Measurements from ENCODE around the gene USP50.
"Not testable (repeated sequence)": the region's sequence is repeated elsewhere in the genome, so short reads cannot be mapped to it uniquely, and the experiment has no call there.

The USP50 gene

GRCh38 chr15:50546566-50546965 lies at the start of gene USP50:
USP50 (minus strand) TSS chr15:50546666; CDS start chr15:50546525, 141 bp downstream.
- Histone ChIP-seq H3K36me3 (ENCODE audit: insufficient read depth, low read length) (no peaks in the 10 kb centered on the region), H3K4me1 (ENCODE audit: insufficient read depth, low read length) (no peaks in the 10 kb centered on the region), H3K9ac (ENCODE audit: low read depth, low read length) (no peak within 1 kb of the TSS), H3K9me3 (ENCODE audit: control insufficient read depth, insufficient read depth, low read length) (no peaks in the 10 kb centered on the region)

GRCh38 chr15:50594311-50594710 lies 47.8 kb upstream of the USP50 start:
- Histone ChIP-seq H3K36me3 (ENCODE audit: insufficient read depth, low read length) (peaks cover 12% of the 10 kb centered on the region; the same call in 1 of the 2 replicates), H3K4me1 (ENCODE audit: insufficient read depth, low read length) (no peaks in the 10 kb centered on the region), H3K9me3 (ENCODE audit: control insufficient read depth, insufficient read depth, low read length) (no peaks in the 10 kb centered on the region), H3K9ac (ENCODE audit: low read depth, low read length) (no peak overlapping the region)

GRCh38 chr15:50593761-50594160 lies 47.3 kb upstream of the USP50 start:
- Histone ChIP-seq H3K4me1 (ENCODE audit: insufficient read depth, low read length) (no peaks in the 10 kb centered on the region), H3K9me3 (ENCODE audit: control insufficient read depth, insufficient read depth, low read length) (no peaks in the 10 kb centered on the region), H3K36me3 (ENCODE audit: insufficient read depth, low read length) (peaks cover 12% of the 10 kb centered on the region; the same call in 1 of the 2 replicates), H3K9ac (ENCODE audit: low read depth, low read length) (no peak overlapping the region)

- H3K9ac ChIP-seq (ENCODE audit: low read depth, low read length), result no peak overlapping the region
- no peaks in the 10 kb centered on the region for H3K9me3 ChIP-seq (ENCODE audit: control insufficient read depth, insufficient read depth, low read length)
- no peaks in the 10 kb centered on the region for H3K4me1 ChIP-seq (ENCODE audit: insufficient read depth, low read length)
- peaks cover 7% of the 10 kb centered on the region; the same call in 1 of the 2 replicates for H3K36me3 ChIP-seq (ENCODE audit: insufficient read depth, low read length)
These were observed 43.8 kb upstream of the USP50 start for GRCh38 chr15:50590288-50590687.

GRCh38 chr15:50577492-50577891 lies 31.0 kb upstream of the USP50 start:
- Histone ChIP-seq H3K9ac (ENCODE audit: low read depth, low read length) (no peak overlapping the region), H3K9me3 (ENCODE audit: control insufficient read depth, insufficient read depth, low read length) (no peaks in the 10 kb centered on the region), H3K4me1 (ENCODE audit: insufficient read depth, low read length) (no peaks in the 10 kb centered on the region), H3K36me3 (ENCODE audit: insufficient read depth, low read length) (peaks cover 15% of the 10 kb centered on the region)

- Histone ChIP-seq H3K9ac (ENCODE audit: low read depth, low read length) (no peak overlapping the region), H3K4me1 (ENCODE audit: insufficient read depth, low read length) (no peaks in the 10 kb centered on the region), H3K36me3 (ENCODE audit: insufficient read depth, low read length) (peaks cover 19% of the 10 kb centered on the region), H3K9me3 (ENCODE audit: control insufficient read depth, insufficient read depth, low read length) (no peaks in the 10 kb centered on the region)
These were observed 29.7 kb upstream of the USP50 start for GRCh38 chr15:50576166-50576565.

GRCh38 chr15:50573842-50574241 lies 27.4 kb upstream of the USP50 start:
- H3K9me3 ChIP-seq (ENCODE audit: control insufficient read depth, insufficient read depth, low read length); H3K4me1 ChIP-seq (ENCODE audit: insufficient read depth, low read length); H3K9ac ChIP-seq (ENCODE audit: low read depth, low read length): not testable (repeated sequence)
- peaks cover 22% of the 10 kb centered on the region for H3K36me3 ChIP-seq (ENCODE audit: insufficient read depth, low read length)

GRCh38 chr15:50563756-50564155 lies 17.3 kb upstream of the USP50 start:
- H3K9ac ChIP-seq (ENCODE audit: low read depth, low read length), result no peak overlapping the region
- no peaks in the 10 kb centered on the region for H3K9me3 ChIP-seq (ENCODE audit: control insufficient read depth, insufficient read depth, low read length)
- H3K36me3 ChIP-seq (ENCODE audit: insufficient read depth, low read length), result no peaks in the 10 kb centered on the region; the same call in 1 of the 2 replicates
- no peaks in the 10 kb centered on the region for H3K4me1 ChIP-seq (ENCODE audit: insufficient read depth, low read length)

GRCh38 chr15:50562735-50563640 lies 16.5 kb upstream of the USP50 start:
- H3K9ac ChIP-seq (ENCODE audit: low read depth, low read length), result no peak overlapping the region
- no peaks in the 10 kb centered on the region for H3K4me1 ChIP-seq (ENCODE audit: insufficient read depth, low read length)
- H3K9me3 ChIP-seq (ENCODE audit: control insufficient read depth, insufficient read depth, low read length), result no peaks in the 10 kb centered on the region
- no peaks in the 10 kb centered on the region; the same call in 1 of the 2 replicates for H3K36me3 ChIP-seq (ENCODE audit: insufficient read depth, low read length)

GRCh38 chr15:50558012-50558411 lies 11.5 kb upstream of the USP50 start:
- Histone ChIP-seq H3K4me1 (ENCODE audit: insufficient read depth, low read length) (no peaks in the 10 kb centered on the region), H3K36me3 (ENCODE audit: insufficient read depth, low read length) (no peaks in the 10 kb centered on the region; the same call in 1 of the 2 replicates), H3K9me3 (ENCODE audit: control insufficient read depth, insufficient read depth, low read length) (no peaks in the 10 kb centered on the region), H3K9ac (ENCODE audit: low read depth, low read length) (no peak overlapping the region)

GRCh38 chr15:50556642-50557371 lies 10.3 kb upstream of the USP50 start:
- H3K9me3 ChIP-seq (ENCODE audit: control insufficient read depth, insufficient read depth, low read length), result no peaks in the 10 kb centered on the region
- H3K4me1 ChIP-seq (ENCODE audit: insufficient read depth, low read length), result no peaks in the 10 kb centered on the region
- H3K36me3 ChIP-seq (ENCODE audit: insufficient read depth, low read length), result no peaks in the 10 kb centered on the region
- no peak overlapping the region for H3K9ac ChIP-seq (ENCODE audit: low read depth, low read length)

- Histone ChIP-seq H3K4me1 (ENCODE audit: insufficient read depth, low read length) (no peaks in the 10 kb centered on the region), H3K9me3 (ENCODE audit: control insufficient read depth, insufficient read depth, low read length) (no peaks in the 10 kb centered on the region), H3K9ac (ENCODE audit: low read depth, low read length) (no peak overlapping the region), H3K36me3 (ENCODE audit: insufficient read depth, low read length) (no peaks in the 10 kb centered on the region)
These were observed 5.8 kb upstream of the USP50 start for GRCh38 chr15:50552238-50552637.

- Histone ChIP-seq H3K36me3 (ENCODE audit: insufficient read depth, low read length) (no peaks in the 10 kb centered on the region), H3K4me1 (ENCODE audit: insufficient read depth, low read length) (no peaks in the 10 kb centered on the region), H3K9ac (ENCODE audit: low read depth, low read length) (no peak overlapping the region), H3K9me3 (ENCODE audit: control insufficient read depth, insufficient read depth, low read length) (no peaks in the 10 kb centered on the region)
These were observed 2.9 kb upstream of the USP50 start for GRCh38 chr15:50549326-50549725.

- H3K4me1 ChIP-seq (ENCODE audit: insufficient read depth, low read length), result no peaks in the 10 kb centered on the region
- H3K9me3 ChIP-seq (ENCODE audit: control insufficient read depth, insufficient read depth, low read length), result no peaks in the 10 kb centered on the region
- H3K9ac ChIP-seq (ENCODE audit: low read depth, low read length), result no peak overlapping the region
- no peaks in the 10 kb centered on the region for H3K36me3 ChIP-seq (ENCODE audit: insufficient read depth, low read length)
These were observed 2.1 kb downstream of the USP50 start for GRCh38 chr15:50544368-50544767.

- Histone ChIP-seq H3K9ac (ENCODE audit: low read depth, low read length) (no peak overlapping the region), H3K4me1 (ENCODE audit: insufficient read depth, low read length) (no peaks in the 10 kb centered on the region), H3K36me3 (ENCODE audit: insufficient read depth, low read length) (no peaks in the 10 kb centered on the region), H3K9me3 (ENCODE audit: control insufficient read depth, insufficient read depth, low read length) (no peaks in the 10 kb centered on the region)
These were observed 2.9 kb downstream of the USP50 start for GRCh38 chr15:50543556-50543955.
